Left lung (tissue), 10 donors: ENCODE results near the gene PRSS22. TPM values are rescaled to one million over a fixed set of nuclear protein-coding genes. Genes with fewer than 3 reads are reported as not detected.

Experiments
- ATAC-seq: fragments of 200-7000 bp; cut with Tn5 transposase; one replicate; pipeline ENCODE4 v1.9.1; 2020; ENCODE audit warnings: moderate library complexity
- DNase-seq, 4 donors: peaks; one replicate each; pipeline ENCODE4 v3.0.0-alpha.2; 2013 to 2020
- H3K27ac ChIP-seq, 2 donors: fragments of 200-600 bp; sonication (generic) in 1 of 2; one replicate each; pipeline versions ENCODE4 v1.5.0 to v1.8.0; 2020 to 2021
- H3K27me3 ChIP-seq, 2 donors: fragments of 200-600 bp; sonication (generic) in 1 of 2; one replicate each; pipeline versions ENCODE4 v1.5.0 to v1.8.0; 2020 to 2021
- H3K36me3 ChIP-seq, 2 donors: fragments of 200-600 bp; sonication (generic) in 1 of 2; one replicate each; pipeline versions ENCODE4 v1.5.0 to v1.8.0; 2020 to 2021
- H3K4me1 ChIP-seq, 2 donors: fragments of 200-600 bp; one replicate each; pipeline ENCODE4 v1.8.0; 2021
- H3K4me3 ChIP-seq, 2 donors: fragments of 200-600 bp; sonication (generic) in 1 of 2; one replicate each; pipeline versions ENCODE4 v1.5.0 to v1.8.0; 2020 to 2021; ENCODE audit warnings: mild to moderate bottlenecking in 1 of 2
- H3K9me3 ChIP-seq, 2 donors: fragments of 200-600 bp; sonication (generic) in 1 of 2; one replicate each; pipeline versions ENCODE4 v1.5.0 to v1.8.0; 2020 to 2021
- intact Hi-C, 2 donors: fragments of 100-400 bp; cut with DNase I; formaldehyde crosslinking; loops; one replicate each; pipeline versions ENCODE4 v1.11.2 to v1.14.2; 2022
- polyA plus RNA-seq, 6 donors: library from polyadenylated mRNA; unstranded; fragments of 120-200 nt; gene quantifications; one replicate each; pipeline ENCODE4 v1.2.1, GENCODE V29; 2013; ENCODE audit not compliant: insufficient read length in 6 of 6
- total RNA-seq, 2 donors: library from RNA; stranded (reverse); fragmentation: NEBNext Ultra II Directional; extraction: Animal tissue kit (Norgen Biotek cat#: 25700); gene quantifications; one replicate each; pipeline ENCODE4 v1.2.1, GENCODE V29; 2021
- TF ChIP-seq, protein P1 (sequence below), 2 donors: fragments of 200-600 bp; sonication (generic) in 1 of 2; IDR thresholded peaks; one replicate each; pipeline versions ENCODE4 v1.5.0 to v1.8.0; 2021; ENCODE audit warnings: antibody characterized with exemption in 2 of 2
- donor health status: DM: no; HTN: yes; CAD: no.
- donor health status: DM: no; HTN: no; CAD: no.

The PRSS22 gene
- total and polyA plus RNA-seq, 8 donors, result 11.9 to 17.3 (median 15.9) TPM

GRCh38 chr16:2809149-2809760 is 48.7 kb downstream of the PRSS22 start:
- no peaks in the 10 kb centered on the region for H3K36me3 ChIP-seq
- intact Hi-C loops, result no loop called here
- TF ChIP-seq, protein P1, sequence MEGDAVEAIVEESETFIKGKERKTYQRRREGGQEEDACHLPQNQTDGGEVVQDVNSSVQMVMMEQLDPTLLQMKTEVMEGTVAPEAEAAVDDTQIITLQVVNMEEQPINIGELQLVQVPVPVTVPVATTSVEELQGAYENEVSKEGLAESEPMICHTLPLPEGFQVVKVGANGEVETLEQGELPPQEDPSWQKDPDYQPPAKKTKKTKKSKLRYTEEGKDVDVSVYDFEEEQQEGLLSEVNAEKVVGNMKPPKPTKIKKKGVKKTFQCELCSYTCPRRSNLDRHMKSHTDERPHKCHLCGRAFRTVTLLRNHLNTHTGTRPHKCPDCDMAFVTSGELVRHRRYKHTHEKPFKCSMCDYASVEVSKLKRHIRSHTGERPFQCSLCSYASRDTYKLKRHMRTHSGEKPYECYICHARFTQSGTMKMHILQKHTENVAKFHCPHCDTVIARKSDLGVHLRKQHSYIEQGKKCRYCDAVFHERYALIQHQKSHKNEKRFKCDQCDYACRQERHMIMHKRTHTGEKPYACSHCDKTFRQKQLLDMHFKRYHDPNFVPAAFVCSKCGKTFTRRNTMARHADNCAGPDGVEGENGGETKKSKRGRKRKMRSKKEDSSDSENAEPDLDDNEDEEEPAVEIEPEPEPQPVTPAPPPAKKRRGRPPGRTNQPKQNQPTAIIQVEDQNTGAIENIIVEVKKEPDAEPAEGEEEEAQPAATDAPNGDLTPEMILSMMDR (IDR thresholded peaks at IDR 0.05), result no peak
- H3K4me1 ChIP-seq, result no peaks in the 10 kb centered on the region
- no peak overlapping the region for H3K27ac ChIP-seq
- H3K9me3 ChIP-seq, result peaks cover 0 to 3% of the 10 kb centered on the region in 2 donors
- DNase-seq (no peak), ATAC-seq (no peak)
- no peak overlapping the region for H3K4me3 ChIP-seq
- peaks cover 0 to 41% of the 10 kb centered on the region in 2 donors for H3K27me3 ChIP-seq

- Histone ChIP-seq H3K36me3 (no peaks in the 10 kb centered on the region), H3K27ac (no peak overlapping the region), H3K27me3 (peaks cover 0 to 31% of the 10 kb centered on the region in 2 donors), H3K9me3 (peaks cover 0 to 14% of the 10 kb centered on the region in 2 donors), H3K4me3 (no peak overlapping the region), H3K4me1 (no peaks in the 10 kb centered on the region)
- intact Hi-C loops, result no loop called here
- DNase-seq, result no peak
- ATAC-seq, result no peak
- TF ChIP-seq, protein P1 (IDR thresholded peaks at IDR 0.05), result no peak
These were observed 49.8 kb downstream of the PRSS22 start for GRCh38 chr16:2808181-2808580.

DNA sequence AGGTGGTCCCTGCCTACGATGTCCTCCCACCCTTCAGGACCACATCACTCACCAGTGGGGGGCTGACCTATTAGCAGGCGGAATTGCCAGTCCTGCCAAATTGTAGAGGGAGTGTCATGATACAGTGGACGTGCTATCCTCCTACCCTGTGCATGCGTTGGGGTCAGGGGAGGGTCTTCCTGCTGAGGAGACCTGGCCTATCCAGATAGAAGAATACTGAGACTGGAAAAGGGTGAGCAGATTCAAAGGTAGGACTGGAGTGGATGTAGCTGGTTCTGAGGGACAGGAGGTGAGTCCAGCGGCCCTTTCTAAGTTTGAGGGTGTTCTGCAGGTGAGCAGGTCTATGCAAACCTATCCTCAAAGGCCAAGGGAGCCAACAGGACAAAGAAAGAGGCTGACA is 51.7 kb downstream of the PRSS22 start:
- no peak overlapping the region for H3K4me3 ChIP-seq
- no peaks in the 10 kb centered on the region for H3K4me1 ChIP-seq
- TF ChIP-seq, protein P1 (IDR thresholded peaks at IDR 0.05), result no peak
- H3K9me3 ChIP-seq, result peaks cover 0 to 16% of the 10 kb centered on the region in 2 donors
- peaks cover 0 to 17% of the 10 kb centered on the region in 2 donors for H3K27me3 ChIP-seq
- DNase-seq, result no peak
- no peak overlapping the region for H3K27ac ChIP-seq
- no peaks in the 10 kb centered on the region for H3K36me3 ChIP-seq
- no peak for ATAC-seq
- intact Hi-C loops, result no loop called here

GRCh38 chr16:2804728-2805127 is 53.2 kb downstream of the PRSS22 start:
- DNase-seq (peak in 1 of 4 donors; percentile 17), ATAC-seq (no peak)
- H3K9me3 ChIP-seq, result peaks cover 0 to 16% of the 10 kb centered on the region in 2 donors

DNA sequence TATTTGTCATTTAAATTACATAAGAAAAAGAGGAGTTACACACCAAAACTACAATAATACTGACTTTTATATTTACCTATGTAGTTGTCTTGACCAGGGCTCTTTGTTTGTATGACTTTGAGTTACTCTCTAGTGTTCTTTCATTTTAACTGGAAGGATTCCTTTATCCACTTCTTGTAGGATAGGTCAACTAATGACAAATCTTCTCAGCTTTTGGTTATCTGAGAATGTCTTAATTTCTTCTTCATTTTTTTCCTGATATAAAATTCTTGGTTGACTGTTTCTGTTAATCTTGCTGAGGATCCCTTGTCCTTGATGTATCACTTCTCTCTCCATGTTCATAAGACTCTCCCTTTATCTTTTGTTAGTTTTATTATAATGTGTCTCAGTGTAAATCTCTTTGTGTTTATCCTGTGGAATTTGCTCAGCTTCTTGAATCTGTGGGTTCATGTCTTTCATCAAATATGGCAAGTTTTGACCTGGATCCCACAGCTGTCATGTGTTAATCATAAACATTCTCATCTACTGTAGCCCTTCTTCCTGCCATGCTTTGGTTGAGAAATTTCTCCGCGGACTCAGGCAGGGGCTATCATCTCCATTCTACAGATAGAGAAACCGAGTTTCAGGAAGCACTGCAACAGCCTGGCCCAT is 54.3 kb downstream of the PRSS22 start:
- intact Hi-C loops, result no loop called here
- H3K27ac ChIP-seq, result no peak overlapping the region
- no peak overlapping the region for H3K4me3 ChIP-seq
- no peaks in the 10 kb centered on the region for H3K4me1 ChIP-seq
- peaks cover 0 to 22% of the 10 kb centered on the region in 2 donors for H3K27me3 ChIP-seq
- DNase-seq, result no peak
- TF ChIP-seq, protein P1 (IDR thresholded peaks at IDR 0.05), result no peak
- H3K9me3 ChIP-seq, result peaks cover 0 to 16% of the 10 kb centered on the region in 2 donors
- no peaks in the 10 kb centered on the region for H3K36me3 ChIP-seq
- ATAC-seq, result no peak

More at GRCh38 chr16:2804728-2805127, 53.2 kb downstream of the PRSS22 start:
- TF ChIP-seq, protein P1 (IDR thresholded peaks at IDR 0.05), result no peak
- no peaks in the 10 kb centered on the region for H3K4me1 ChIP-seq
- no peak overlapping the region for H3K4me3 ChIP-seq
- H3K36me3 ChIP-seq, result no peaks in the 10 kb centered on the region
- no peak overlapping the region for H3K27ac ChIP-seq
- intact Hi-C loops, result no loop called here
- peaks cover 0 to 12% of the 10 kb centered on the region in 2 donors for H3K27me3 ChIP-seq
